Measurements from ENCODE around the gene AMMECR1.

Gene AMMECR1

DNA sequence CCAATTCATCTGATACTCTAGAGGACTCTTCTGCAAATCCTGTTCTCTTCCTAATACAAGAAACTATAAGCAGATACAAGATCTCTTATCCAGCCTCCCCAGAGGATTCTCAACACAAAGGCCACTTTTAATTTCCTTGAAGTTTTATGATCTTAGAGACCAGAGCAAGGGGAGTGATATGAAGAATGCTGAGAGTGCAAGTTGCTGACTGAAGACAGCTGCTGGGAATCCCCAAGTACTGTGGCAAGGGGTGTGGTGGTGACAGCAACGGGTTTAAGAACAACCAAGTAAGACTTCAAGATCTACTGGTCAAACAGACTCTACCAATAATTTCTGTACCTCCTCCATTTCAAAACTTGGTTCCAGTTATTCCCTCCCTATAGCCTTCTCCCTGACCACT is 7.0 kb downstream of the AMMECR1 start:
- DNase-seq, result peak; percentile 23 to 26

DNA sequence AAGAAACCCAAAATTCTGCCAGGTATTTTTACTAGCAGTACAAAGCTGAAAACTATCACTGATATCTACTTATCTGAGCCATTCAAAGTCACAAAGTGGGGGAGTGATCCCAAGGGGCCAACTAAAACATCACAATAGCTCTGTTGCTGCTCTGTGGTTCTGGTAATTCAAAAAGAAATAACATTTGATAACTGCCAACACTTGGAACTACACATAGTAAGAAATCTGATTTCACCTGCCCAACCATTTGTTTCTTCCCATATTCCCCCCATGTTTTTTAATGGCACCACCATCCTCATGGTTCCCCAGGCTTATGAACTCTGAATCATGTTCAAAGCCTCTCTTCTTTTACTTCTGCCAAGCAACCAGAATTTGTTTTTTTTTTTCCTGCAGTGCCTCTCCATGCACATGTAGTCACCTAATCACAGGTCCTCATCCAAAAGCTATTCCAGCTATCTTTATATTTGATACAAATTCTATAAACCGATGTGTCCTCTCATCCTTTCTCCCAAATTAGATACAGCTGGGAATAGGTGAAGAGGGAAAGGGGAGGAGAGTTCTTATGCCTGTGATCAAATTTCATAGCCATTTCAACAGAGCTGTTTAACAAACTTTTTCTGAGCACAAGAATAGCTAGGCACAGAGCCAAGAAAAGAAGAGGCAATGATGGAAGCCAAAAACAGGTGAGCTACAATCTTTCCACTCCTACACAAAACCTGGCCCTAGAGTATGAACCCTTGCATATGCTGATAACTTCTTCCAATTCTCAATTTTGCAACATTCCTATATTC is 7.7 kb downstream of the AMMECR1 start:
- no peak for DNase-seq

DNA sequence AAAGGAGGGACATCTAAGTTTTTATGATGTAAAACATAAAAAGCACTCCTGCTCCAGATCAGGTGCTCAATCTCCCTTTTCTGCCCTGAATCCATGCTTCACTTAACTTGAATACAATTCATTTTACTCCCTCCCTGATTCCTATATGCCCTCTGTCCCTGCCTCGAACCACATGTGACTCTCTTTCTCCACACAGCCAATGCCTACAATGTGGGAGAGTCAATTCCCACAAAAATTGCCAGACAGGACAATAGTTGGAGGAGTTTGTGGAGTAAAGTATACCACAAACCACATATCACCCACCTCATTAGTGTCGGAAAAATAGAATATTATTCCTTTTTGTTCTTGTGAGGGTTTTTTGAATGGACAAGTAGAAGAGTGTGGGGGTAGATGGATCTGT is 9.7 kb downstream of the AMMECR1 start:
- DNase-seq, result no peak

DNA sequence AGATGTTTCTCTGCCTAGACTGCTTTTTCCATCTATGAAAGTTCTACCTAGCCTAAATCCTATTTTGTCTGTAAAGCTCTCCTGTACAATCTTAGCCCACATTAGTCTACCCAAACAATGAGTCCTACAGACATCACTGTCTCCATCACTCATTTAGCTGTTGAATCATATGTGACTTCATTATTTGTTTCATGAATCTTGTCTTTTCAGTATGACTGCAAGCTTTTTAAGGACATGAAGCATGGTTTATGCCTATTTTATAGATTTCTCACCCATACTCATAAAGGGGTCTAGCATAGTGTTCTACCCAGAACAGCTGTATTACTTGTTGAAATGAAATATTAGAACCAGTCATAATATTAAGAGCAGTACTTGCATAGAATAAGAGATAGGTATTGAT is 13.0 kb downstream of the AMMECR1 start:
- no peak for DNase-seq

DNA sequence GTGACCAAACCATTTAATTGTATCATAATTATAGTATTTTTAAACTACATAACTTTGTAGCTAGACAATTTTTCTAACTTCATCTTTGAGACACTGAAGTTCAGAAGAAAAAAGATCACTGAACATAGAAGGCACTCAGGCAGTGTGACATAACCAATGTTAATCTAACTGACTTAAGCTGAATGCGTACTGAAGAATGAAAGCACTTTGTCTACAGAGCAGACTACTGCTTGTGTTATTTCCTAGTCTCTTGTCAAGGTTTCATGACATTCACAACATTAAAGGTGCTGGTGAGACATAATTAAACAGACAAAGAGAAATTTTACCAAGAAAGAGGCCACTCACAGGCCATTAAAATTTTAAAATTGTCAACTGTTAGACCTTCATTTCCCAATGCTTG is 13.5 kb downstream of the AMMECR1 start:
- no peak for DNase-seq

DNA sequence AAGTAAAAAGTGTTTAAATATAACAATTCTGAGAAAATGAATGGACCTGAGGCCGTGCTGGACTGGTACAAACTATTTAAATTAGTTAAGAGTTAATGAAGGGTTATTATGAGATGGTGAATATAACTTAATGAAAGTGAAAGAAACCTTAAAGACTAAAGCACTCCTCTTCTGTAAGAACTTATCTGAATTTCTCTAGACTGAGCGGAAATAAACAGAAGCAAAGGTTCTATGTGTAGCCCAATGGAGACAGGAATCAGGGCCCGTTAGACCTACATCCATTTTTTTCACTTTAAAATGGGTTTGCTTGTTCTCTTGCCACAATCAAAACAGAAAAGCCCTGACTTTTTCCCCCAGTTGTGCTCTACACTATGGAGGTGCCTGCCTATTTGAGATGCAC is 14.9 kb downstream of the AMMECR1 start:
- DNase-seq, result no peak

DNA sequence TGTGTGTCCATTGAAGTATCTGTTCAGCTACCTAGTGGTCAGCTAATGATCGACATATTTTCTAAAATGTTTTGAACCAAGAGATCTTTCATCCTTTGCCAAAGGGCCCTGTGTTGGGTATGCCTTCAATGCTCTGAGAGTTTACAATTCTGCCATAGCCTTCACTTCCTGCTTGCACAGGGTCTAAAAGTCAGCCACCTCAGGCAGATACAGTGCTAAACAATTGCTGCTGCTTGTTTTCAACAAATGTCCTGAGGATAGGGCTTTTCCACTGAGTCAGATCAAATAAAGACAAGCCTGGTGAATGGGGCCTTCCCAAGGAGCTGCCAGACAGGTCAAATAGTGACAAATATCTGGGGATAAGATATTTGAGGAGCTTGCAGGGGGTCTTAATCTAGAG is 16.7 kb downstream of the AMMECR1 start:
- no peak for DNase-seq

DNA sequence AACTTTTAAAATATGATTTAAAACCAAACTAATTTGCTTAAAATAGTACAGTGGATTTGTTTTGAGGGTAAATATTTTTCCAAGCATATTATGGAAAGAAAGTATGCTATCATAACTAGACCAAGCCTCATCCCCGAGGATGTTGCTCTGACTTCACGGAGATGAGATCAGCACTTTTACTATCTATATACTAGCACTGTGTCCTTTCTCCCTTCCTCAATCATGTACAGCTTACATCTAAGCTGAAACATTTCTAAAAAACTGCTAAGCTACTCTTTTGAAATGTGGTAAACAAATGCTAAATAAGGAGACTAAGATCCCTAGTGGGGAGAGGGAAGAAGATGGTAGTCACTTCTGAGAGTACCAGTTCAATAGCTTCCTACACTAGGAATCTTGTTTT is 23.8 kb downstream of the AMMECR1 start:
- no peak for DNase-seq

DNA sequence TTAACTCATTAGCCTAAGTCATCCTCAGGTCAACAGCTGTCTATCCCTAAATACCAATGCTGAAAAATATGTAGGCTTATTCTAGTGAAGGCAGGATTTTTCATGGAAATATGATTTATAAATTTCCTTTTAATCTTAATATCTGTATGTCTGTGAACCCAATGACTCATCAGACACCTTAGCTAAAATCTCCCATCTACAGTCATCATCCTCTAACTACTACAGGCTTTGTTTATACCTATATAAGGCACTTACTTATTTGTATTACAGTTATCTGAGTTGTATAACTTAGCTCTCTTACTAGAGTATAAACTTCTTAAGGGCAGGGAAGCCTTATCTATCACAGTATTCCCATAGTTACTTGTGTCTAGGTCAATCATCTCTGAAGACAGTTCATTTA is 24.2 kb downstream of the AMMECR1 start:
- DNase-seq, result no peak

DNA sequence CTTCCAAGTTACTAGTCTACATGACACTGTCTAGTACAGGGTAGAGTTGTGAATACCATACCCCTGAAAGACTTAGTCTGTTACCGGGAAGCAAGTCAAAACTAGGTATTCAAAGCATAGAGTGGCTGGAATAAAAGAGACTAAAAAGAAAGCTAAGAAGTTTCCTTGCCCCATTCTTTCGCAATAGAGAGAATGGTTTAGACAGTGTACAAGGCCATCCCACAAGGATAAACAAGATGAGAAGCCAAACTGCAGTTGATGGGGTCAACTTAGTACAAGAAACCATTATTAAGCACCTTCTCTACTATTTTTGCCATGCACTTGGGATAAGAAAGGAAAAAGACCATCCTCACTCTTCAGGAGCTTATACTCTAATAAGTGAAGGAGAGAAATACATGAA is 30.3 kb downstream of the AMMECR1 start:
- no peak for DNase-seq

DNA sequence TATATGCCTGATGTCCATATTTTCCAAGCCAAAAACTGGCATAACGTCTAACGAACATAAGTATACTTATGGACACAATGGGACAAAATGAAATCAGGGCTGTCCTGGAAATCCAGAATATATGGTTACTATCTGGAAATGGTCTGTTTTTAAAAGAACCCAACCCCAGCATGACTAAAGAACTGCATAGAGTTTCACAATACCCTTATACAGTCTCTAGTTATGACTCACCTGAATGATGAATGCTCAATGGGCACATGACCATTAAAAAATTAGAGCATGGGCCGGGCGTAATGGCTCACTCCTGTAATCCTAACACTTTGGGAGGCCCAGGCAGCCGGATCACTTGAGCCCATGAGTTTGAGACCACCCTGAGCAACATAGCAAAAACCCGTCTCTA is 31.8 kb downstream of the AMMECR1 start:
- no peak for DNase-seq

DNA sequence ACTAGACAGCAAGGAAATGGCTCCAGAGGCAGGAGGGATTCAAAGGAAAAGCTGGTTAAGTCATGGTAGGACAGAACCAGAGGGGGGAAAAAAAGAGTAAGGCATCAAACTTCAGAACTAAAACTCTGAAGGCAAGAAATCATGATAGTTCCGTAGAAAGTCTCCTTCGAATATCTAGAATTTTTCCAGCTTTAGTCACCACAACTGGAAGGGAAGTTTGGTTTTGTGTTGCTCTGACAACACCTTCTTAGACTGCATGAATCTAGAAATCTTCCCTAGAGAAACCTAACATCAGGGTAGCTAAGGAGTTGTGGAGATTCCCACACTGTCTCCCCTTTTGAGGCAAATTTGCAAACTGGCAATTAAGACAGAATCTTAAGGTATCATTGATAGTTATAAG is 33.7 kb downstream of the AMMECR1 start:
- no peak for DNase-seq

DNA sequence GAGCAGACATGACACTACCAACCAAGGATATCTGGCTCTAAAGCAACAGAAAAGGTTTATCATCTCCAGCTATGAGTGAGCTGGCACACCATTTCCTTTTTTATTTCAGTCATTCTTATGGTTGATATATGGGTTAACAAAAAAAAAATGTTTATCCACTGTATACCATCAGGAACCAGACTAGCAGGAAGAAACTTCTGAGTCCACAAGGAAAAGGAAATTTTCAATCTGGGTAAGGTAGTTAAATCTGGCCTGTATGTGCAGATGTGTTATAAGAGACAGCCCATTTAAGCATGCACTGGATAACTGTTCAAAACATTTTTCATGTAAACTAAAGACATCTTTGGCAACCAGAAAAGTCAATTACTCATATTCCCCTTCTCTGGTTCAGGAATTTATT is 35.0 kb downstream of the AMMECR1 start:
- DNase-seq, result no peak

DNA sequence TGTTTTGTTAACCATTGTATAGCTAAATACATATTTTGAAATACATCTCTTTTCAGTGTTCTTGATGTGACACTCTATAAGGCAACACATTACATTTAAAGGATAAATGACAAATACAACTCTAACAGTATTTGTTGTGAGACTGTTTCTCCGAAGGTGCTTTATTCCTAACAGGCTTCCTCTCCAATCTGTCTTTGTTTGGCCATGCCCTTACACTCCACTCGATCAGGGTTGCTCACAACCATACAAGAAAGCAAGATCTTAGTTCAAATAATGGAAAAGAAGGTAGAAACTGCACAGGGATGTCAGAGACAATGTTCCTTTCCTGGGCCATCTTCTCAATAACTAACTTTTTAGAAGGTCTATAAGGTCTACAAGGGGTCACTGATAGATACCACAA is 36.5 kb downstream of the AMMECR1 start:
- no peak for DNase-seq

DNA sequence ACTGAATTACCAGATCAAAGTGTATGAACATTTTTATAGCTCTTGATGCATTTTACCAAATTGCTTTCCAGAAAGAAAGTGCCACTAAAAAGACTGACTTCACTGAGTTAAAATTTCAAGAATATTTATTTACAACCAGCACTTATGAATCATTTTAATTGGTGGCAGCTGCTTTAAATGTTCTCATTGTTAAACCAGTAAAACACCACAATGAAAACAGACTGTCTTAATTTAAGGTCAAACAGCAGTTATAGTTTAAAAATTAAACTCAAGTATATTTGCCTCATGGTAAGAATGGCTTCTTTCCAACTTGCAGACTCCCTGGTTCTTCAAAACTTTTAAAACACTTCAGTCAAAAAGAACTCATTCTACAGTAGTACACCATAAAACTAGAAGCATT is 36.9 kb downstream of the AMMECR1 start:
- no peak for DNase-seq

DNA sequence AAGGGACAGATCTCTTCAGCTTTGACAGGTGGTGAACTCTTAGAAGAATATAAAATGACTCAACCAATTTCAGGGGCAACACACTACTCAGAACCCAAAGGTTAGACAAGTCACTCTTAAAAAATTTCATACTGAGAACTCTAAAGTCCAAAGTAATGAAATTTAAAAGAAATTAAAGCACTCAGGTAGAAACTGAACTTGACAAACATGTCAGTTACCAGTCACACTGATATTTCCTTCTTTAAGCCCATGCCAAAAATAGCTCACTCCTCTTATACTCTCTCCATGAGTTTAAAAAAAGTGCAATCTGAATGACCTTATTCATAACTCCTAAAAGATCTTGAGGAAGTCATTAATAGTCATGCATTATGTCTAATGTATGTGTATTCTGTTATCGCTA is 40.3 kb downstream of the AMMECR1 start:
- no peak for DNase-seq

DNA sequence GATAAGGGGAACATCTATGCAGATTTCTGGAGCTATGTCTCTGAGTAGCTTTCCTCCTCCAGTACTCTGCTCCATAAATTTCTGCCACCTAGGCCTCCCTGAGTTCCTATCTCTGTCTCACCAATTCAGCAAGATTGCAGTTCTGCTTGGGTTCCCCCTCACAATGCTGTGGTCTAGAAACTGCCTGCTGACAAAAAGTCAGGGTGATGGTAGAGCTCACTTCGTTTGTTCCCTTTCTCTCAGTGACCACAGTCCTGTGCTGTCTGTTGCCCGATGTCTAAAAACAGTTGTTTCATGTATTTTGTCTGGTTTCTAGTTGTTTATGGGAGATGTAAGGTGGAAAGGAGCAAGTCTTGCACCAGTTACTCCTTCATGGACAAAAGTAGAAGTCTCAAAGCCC is 41.1 kb downstream of the AMMECR1 start:
- DNase-seq, result no peak

DNA sequence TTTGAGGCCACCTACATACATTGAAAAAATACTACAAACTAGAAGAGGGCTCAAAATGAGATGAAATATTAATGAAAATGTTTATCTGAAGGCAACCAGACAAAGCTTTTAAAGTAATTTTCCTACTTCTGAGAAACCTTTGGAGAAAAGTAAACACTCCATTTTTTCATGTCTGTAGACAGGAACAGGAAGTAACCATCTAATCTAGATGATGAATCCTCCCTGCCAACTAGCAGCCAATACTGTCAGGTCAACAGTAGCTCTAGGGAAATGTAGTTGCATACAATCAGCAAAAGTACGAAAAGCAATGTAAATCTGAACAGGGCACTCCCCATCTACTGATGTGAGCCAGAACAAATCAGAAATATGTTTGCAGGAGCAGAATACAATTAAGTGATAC is 49.0 kb downstream of the AMMECR1 start:
- DNase-seq, result no peak

DNA sequence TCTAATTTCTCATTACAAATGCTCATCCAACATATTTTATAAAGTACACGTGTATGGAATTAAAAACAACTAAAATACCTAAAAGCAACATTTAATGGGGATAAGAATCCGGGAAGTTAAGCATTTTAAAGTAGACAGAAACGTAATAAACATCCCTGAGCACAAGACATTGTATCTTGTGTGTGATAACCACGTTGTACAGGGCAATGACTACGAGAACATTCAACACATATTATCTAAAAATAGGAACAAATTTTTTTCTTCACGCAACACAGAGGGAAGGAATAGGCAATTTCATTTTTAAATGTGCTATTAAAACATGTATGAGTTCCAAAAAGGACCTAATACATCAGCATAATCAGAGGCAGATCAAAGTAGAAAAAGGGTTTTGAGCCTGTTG is 49.5 kb downstream of the AMMECR1 start:
- DNase-seq, result no peak

DNA sequence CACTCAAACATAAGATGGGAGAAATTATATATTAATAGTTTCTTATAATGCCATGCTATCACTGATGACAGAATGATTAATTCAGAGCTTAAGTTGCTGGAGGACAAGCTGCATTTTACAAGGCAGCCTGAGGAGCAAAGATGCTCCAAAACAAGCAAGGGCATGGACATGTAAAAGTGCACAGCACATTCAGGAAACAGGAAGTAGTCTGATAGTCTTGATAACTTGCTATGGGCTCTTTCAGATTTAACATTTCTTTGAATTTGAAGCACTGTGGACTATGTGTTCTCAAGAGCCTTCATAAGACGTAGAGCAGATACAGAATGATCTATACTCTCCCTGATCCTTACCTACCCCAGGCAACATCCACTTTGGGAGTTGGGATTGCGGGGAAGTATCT is 50.0 kb downstream of the AMMECR1 start:
- DNase-seq, result no peak

DNA sequence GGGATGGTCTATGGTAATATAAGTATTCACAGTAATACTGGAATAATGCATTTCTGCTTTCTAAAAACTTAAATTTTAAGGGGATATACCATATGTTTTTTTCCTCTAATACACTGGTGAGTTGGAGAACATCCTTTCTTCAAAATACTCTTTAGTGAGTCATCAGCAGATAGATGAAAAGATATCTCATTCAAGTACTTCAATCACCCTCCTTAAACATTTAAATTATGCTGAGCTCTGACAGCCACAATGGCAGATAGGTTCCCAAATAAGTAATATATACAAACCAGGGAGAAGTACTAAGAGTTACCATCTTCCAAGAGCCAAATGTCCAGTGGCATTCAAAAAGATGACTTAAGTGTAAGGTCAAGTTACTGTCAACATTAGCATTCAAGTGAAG is 52.2 kb downstream of the AMMECR1 start:
- DNase-seq, result no peak

DNA sequence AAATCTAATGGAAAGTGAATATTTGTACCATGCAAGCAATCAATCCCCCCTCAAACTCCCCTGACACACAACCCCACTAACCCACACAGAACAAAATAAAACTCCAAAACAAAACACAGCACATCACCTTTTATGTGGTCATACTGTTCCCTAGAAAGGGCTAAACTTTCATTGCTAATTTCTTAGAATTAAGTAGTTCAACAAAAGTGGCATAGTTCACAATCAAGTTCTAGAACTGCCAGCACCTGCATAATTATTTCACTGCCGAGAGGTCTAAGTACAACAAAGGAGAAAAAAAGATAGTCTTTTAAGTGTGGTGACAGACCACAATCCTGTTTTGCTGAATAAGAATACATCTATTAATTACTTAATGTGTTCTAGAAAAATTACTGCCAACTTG is 58.8 kb downstream of the AMMECR1 start:
- DNase-seq, result no peak

DNA sequence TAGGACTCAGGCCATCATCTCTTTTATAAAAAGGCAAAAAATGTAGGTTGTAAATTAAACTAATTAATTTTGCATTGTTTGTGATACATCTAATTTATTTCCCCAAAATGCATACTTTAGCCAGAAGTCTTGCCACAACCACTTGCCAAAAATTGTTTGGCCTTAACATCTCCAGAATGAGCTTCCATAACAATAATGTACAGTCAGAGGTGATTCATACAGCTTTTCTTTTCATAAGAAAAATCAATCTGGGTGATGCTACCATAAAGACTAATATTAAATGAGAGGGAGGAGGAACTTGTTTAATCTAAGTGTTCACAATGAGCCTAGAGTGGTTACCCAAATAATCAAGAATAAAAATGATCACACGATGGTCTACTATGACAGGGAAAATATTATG is 59.3 kb downstream of the AMMECR1 start:
- no peak for DNase-seq

DNA sequence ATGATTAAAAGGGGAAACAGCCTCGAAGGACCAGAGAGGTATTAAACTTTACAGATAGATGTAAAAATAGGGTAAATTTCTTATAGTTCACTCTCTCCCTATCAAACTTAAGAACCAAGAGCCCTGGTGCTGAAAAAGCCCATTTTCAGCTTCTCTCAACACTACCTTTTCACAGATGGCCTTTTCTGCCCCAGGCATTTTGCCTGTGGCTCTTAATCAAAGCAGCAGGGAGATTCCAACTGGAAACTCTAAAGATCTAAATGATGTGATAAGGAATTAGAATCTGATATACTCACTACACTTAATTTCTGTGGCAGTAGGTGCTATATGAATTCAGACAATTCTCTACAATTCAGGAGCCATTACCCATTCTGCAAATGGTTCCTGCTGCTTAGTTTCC is 60.0 kb downstream of the AMMECR1 start:
- no peak for DNase-seq

DNA sequence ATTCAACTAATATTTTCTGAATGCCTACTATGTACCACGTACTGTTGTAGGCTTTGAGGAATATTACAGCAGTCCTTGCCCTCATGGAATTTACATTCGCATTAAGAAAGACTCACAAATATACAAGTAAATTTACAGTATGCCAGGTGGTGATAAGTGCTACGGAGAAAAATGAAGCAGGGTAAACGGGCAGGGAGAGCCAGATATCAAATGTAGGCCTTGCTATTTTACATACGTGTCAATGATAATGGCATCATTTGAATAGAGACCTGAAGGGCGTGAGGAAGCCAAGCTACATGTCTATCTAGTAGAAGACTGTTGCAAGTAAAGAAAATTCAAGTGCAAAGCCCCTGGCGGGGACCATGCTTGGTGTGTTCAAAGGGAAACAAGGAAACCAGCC is 65.2 kb downstream of the AMMECR1 start:
- DNase-seq, result no peak

DNA sequence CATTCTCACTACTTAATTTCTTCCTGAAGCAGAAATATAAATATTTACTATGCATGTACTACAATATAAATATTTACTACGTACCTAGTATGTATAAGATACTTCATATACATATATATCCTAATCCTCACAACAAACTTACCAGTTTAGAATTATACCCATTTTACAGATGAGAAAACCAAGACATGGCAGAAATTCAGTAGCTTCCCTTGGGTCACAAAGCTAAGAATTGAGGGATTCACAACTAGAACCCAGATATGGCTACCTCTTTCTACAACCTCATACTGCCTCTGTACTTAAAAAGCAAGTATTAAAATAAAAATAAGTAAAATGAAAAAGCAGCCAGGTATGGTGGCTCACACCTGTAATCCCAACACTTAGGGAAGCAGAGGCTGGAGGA is 65.9 kb downstream of the AMMECR1 start:
- no peak for DNase-seq
